Measurements from ENCODE around the gene GNA12.

- no peak for TF ChIP-seq ATF3 (IDR thresholded peaks at IDR 0.05)
- no peak for TF ChIP-seq CTCF (IDR thresholded peaks at IDR 0.05; ENCODE audit: low read depth, low read length, missing input control)
- TF ChIP-seq EGR1 (IDR thresholded peaks at IDR 0.05; ENCODE audit: low read depth in 2 of 2) = no peak
- no peak for TF ChIP-seq RXRA (IDR thresholded peaks at IDR 0.05)
- no peak for TF ChIP-seq TAF1 (conservative IDR thresholded peaks at IDR 0.05)
- no peak for TF ChIP-seq MAX (IDR thresholded peaks at IDR 0.05)
- TF ChIP-seq YY1 (IDR thresholded peaks at IDR 0.05) = no peak
- TF ChIP-seq GABPA (IDR thresholded peaks at IDR 0.05 in 1 of 2, conservative IDR thresholded peaks at IDR 0.05 in 1 of 2) = no peak
- no peak for TF ChIP-seq SP1 (IDR thresholded peaks at IDR 0.05)
- no peak for TF ChIP-seq RAD21 (IDR thresholded peaks at IDR 0.05)
- no peak for TF ChIP-seq FOXA1 (IDR thresholded peaks at IDR 0.05)
- no peak for TF ChIP-seq REST (IDR thresholded peaks at IDR 0.05)
- TF ChIP-seq JUND (IDR thresholded peaks at IDR 0.05) = no peak
- no peak for TF ChIP-seq ZBTB33 (IDR thresholded peaks at IDR 0.05)
These were observed 1.0 kb upstream of the GNA12 start for GRCh38 chr7:2845034-2845592.

Data from liver (tissue), 3 donors.